Stimulated activated CD8-positive, alpha-beta memory T cell treated with anti-CD3 and anti-CD28 coated beads, Interleukin-15, amount 100 ng/mL, for 24 hours (primary cell): Measurements from ENCODE around the gene ARID5B.

Source experiments
- DNase-seq: peaks from one replicate; pipeline ENCODE4 v3.0.0-alpha.2; 2020; ENCODE audit warnings: low read depth

The ARID5B gene

DNA sequence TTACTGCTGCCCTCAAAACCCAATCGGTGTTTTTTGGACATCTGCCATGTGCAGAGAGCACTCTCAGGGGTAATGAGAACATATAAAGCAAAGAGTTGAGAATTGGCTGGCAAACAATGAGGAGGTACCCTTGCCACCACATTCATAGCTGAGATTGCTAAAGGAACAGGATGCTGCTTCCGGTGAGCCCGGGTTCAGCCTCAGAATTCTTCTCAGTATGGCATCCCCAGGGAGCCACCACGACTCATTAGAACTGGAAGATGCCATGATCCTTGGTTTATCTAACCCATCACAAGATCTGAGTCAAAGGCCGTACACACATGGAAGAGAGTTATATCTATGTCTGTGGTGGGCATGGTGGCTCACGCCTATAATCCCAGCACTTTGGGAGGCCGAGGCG, 174.4 kb downstream of the ARID5B start:
- no peak for DNase-seq

DNA sequence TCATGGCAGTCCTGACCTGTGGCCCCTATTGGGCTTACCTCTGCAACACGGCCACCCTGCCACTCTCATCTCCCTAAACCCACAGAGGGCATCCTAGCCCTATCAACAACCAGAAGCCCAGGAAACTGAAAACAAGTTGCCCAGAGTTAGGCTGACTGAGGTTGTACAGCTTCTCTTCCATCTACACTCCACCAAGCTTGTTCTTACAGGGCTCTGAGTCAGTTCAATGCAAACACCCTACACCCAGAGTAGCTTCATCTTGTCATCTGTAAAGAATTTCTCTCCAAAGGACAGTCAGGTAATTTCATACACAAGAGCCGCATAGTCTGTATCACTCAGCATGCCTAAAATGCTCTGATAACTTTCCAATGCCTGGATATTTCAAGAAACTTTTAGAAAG, 175.4 kb downstream of the ARID5B start:
- DNase-seq, result no peak

DNA sequence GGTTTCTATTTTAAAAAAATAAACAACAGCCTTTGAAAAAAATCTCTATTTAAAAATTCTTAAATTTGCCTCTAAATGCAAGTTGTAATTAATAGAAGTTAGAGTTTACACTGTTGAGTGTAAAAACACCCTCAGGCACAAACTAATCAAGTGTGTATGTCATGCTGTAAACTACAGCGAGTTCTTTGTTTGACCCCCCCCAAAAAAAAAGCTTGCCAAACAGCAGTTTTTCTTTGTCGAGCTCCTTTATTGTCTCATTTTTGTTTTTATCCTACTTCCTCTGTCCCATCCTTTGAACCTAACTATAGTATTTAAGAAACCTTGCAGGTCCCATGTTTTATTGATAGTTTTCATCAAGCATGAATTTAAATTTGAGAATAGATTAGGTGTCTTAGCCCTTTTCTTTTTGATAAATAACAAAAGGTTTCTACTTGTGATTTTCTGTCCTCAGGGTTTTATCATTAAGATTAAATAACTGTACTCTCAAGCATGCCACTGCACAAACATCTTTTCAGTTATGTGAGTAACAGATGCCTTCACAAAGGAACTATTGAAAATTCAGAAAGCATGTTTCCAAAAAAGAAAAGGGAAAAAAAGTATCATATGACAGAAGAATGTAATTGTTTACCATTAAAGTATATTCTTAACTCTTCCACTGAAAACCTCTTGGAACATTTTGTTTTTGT, 176.0 kb downstream of the ARID5B start:
- no peak for DNase-seq

DNA sequence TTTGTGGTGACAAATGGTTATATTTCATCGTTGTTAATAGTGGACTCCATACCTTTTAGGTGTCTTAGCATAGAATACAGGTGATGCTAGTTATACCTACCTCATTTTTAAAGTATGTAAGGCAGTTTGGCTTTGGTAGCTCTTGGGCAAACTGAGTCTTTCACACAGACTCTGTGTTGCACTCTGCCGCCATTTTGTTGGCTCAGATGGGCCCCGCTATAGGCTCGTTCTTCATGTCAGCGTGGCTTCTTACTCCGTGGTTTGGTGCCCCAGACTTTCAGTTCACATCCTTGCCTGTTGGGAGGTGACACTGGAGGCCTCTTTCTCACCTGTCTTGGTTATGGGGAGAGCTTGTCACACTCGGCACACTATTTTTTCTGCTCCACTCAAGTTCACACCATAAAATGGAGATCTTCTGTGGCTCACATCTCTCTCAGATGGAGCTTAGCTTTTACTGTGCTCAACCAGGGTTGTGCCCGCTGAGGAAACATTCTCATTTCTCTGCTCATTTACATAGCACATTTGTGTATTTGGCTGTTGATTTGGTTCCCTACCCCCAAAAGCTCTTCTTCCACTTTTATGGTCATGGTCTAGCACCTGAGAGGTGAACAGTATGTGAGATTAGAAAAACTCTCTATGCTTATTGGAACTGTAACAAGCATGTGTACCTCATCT, 178.5 kb downstream of the ARID5B start:
- DNase-seq, result no peak

DNA sequence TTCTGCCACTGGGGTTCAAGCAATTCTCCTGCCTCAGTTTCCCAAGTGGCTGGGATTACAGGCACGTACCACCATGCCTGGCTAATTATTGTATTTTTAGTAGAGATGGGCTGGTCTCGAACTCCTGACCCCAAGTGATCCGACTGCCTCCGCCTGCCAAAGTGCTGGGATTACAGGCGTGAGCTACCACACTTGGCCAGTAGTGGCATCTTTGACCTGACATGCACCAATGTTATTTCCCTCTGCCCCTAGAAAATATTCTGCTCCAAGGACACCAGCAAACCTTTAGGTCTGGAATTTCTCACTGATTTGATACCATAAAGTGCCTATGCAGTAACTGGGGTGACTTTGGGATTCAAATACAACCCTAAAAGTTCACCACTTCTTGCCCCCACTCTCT, 179.4 kb downstream of the ARID5B start:
- no peak for DNase-seq

DNA sequence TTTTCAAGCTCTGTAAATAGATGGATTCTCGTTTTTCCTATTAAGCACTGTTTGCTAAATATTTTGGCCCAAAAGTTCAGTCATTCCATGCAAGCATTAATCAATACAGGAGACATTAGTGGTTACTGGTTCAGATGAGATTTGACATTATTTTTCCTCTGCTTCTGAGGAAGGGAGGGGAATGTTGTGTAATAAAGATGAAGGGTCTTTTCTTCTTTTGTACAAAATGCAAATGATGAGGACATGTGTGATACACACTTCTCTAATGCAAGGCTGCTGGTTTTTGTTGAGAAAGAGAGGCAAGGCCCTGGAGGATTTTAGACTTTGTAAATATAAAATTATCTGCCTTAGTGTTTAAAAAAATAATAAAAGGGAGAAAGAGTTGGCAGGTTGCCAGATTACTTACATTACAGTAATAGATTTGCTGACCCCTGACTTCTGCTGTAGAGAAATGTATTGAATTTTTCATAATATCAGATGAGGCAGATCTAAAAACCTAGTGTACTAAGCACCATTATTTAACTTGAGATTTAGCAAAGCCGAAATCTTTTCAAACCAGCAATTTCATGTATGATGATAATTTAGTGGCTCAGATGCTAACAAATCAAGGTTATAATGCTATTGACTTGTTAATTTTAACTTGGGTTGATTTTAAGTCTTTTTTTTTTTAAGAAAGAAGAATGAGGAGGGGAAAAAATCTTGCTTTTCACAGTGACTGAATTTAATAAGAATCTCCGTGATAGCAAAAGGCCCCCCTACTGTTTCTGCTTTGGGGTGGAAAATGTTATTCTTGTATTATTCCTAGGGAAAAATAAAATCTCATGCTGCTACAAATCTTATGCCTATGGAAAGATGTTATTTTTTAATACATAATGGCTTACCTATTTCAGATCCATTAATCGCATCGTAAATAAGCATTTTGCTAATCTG, 180.1 kb downstream of the ARID5B start:
- DNase-seq, result no peak

DNA sequence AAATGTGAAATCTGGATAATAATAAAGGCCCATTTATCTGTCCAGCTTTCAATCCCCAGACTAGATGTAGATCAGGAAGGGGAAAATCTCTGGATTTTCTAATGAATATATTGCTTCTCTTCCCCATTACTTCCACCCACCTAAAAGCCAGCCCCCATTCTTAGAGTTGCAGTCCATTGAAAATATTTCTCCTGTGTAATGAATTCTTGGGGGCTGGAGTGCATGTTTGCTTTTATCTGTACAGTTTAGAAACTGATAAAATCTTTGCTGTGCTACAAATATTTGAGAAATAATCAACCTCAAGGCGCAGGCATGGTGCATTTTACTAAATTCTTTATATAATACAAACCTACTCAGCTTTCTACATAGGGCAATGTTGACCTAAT, 180.8 kb downstream of the ARID5B start:
- no peak for DNase-seq

DNA sequence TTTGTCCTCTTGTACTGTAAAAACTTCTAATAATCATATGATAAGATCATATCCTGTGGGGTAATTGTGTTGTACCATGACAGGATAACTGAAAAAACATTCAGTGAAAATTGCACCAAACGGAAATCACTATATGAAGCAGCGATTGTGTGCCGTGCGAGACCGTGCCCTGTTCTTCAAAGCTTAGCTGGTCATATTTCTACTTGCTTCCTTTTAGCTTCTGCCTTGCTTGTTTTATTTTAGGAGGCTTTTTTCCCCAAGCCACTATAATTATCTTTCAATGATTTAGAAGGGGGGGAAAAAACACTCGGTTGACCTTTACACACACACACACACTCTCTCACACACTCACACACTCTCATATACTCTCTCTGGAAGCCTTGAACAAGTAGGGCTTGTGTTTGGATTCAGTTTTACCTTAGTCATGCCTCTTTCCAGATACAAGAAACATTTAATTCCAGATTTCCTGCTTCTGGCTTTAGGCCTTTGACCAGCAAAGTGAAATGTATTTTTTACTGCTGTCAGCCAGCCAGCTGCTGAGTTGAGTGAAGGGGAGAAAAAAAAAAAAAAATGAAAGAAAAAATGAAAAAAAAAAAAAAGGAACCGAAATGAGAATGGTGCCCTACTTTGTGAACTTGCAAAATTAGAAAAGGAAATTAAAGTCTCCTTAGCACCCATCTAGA, 181.4 kb downstream of the ARID5B start:
- no peak for DNase-seq

DNA sequence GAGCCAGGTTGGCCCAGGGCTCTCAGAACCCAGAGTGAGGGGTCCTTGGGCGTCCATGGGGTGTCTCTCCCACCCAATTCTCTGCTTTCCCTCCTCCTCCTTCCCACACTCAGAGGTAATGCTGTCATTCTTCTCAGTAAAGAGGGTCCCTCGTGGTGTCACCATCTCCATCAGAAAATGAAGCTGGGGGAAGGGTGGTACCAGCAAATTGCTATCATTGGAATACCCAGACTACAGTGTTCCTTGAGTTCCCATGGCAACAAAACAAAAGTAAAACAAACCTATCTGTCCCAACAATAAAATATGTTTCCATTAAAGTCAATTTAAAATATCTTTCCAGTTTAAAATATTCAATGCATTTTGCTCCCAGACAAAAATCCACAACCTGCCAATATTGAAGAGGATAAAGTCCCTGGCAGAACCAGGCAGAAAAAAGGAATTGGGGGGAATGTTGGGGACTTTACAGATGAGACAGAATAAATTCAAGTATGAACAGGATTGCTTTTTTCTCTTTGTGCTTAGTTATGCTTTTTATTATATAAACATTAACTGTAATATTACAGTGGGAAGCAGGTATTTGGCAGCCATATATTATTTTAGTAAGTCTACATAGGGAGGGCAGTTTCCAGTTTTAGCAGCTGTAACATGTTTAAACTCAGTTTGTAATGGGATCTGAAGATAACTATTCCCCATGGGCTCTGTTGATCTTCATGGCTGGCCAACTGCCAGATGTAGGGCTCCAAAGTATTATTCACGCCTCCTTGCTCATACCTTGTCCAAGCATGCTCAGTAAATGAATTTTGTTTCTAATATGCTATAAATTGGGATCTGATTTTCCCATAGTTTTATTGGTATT, 182.1 kb downstream of the ARID5B start:
- DNase-seq, result no peak

DNA sequence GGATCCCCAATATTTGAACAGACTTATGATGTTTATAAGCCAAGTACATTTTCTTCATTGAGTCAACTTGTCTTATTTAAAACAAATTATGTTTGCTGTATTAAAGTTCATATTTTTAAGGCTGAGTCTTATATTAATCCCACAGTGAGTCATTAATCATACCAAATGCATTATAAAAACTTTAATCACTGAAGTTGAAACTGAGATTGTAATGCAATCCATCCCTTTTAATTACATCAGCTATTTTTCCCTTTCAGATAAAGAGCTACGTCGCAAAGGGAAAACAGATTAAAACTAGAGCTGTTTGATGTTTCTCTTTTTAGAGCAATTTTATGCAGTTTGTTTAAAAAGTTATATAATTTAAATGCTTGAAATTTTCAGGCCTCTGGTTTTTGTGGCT, 183.0 kb downstream of the ARID5B start:
- DNase-seq, result no peak

DNA sequence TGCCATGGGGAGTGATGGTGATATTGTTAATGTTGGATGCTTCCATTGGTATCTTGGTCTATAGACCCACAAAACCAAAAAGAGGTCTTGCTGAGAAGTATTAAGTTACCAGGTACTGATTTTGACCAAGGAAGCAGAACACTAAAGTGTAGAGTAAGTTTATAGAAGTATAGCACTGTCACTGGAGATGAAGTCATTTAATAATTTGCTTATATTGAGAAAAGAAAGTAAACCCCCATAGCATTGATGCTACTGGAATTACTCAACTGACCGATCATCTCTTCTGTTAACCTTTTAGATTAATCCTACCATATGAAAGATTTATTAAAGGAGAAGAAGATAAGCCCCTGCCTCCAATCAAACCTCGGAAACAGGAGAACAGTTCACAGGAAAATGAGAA, 183.9 kb downstream of the ARID5B start:
- DNase-seq, result no peak

DNA sequence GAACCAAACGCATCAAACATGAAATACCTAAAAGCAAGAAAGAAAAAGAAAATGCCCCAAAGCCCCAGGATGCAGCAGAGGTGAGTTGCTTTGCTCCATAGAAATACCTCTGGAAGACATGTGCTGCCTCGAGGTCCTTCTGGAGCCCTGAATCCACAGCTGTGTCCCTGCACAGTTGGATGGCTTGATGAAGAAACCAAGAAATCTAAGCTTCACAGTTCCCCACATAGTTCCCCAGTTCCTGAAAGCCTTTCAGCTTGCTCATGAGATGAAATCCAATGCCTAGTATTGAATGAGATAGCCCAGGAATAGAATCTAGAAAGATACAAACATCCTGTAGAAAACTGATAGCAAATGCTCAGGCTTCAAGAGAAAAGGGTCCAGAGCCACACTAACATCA, 184.3 kb downstream of the ARID5B start:
- no peak for DNase-seq

DNA sequence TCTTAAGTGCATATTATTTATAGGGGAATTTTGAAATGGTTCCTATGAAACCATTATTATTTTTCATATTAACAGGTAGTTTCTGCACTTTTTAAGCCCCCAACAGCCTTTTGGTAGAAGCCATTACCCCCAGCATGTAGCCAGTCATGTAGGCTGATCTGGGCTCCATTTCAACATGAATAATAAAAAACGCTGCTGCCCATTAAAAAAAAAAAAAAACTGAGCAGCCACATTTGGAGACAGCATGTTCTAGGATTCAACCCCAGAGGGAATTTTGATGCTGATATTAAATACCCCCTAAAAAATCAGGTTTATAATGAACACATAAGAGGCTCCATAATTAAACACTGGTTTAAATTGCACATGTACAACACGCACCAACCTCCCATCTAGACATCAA, 185.8 kb downstream of the ARID5B start:
- DNase-seq, result no peak

DNA sequence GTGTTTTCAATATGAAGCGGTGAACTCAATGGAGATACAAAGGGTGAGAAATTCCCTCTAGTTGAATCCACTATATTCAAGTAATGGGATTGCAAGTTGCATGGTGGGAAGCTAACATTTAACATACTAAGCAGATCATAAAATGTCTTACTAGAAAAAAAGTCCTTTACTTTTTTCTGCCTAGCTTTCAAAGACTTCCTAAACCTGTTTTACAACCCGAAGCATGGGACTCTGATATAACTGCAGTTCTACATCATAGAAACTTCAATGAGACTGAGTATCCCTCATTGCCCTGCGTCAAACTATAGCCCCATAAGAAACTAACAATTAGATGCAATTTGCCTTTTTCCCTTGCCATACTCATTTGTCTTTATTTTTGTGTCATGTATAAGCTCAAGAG, 187.3 kb downstream of the ARID5B start:
- no peak for DNase-seq

DNA sequence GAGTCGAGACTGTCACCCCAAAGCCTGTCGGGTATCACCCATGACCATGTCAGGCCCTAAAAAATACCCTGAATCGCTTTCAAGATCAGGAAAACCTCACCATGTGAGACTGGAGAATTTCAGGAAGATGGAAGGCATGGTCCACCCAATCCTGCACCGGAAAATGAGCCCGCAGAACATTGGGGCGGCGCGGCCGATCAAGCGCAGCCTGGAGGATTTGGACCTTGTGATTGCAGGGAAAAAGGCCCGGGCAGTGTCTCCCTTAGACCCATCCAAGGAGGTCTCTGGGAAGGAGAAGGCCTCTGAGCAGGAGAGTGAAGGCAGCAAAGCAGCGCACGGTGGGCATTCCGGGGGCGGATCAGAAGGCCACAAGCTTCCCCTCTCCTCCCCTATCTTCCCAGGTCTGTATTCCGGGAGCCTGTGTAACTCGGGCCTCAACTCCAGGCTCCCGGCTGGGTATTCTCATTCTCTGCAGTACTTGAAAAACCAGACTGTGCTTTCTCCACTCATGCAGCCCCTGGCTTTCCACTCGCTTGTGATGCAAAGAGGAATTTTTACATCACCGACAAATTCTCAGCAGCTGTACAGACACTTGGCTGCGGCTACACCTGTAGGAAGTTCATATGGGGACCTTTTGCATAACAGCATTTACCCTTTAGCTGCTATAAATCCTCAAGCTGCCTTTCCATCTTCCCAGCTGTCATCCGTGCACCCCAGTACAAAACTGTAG, 191.0 kb downstream of the ARID5B start:
- no peak for DNase-seq

DNA sequence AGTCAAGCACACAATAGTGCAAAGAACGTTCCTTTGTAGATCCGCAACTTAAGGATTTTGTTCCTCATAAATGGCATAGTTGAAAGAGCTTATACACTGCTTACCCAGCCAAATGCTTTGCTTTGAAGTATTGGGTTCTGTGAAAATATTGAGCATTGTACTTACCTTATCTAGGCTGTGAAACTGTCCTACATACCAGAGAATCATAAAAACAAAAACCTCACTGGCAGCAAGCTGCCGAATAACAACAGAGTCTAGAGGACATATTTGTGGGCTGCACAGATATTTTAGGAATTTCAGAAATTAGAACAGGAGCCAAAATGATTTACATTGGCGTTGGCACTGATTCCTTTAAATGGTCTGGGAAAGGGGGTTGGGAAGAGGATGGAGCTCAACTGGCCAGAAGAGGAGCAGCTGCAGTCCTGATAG, 192.4 kb downstream of the ARID5B start:
- no peak for DNase-seq

DNA sequence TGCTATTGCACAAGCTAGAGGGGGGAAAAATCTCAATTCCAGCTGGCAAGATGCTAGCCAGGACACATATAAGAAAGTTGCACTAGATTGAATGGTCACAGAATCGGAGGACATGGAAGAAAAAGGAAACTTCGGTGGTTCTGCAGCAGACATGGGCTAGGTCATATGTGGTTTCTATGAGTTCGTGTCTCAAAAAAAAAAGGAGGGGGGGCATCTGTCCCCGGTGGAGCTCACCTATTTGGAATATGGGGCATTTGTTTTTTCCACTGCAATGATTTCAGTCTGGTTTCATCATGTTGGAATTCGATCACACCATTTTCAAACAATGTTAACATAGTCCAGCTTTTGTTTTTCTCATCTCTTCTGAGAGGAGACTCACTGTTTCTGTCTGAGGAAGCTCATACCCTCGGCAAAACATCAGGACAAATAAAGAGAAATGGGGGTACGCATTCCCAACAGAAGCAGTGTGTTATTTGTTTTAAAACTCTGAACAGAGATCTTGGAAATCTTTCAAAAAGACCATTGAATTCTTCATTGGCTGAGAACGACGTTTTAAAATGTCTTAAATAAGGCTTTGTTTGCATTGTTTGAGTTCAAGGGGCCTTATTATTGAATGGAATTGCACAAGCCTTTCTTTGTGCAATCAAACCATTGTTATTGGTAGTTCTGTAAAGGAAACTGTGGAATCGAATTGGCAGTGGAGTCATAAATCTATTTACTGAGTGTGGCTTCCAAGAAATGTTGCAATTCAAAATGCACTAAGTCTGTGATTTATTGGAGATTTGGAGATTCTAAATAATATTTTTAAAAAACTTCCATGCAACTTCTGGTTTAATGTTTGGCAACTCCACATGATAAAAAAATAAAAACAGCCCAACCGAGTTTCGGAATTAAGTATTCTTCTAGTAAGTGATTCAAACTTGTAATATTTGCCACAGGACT, 194.0 kb downstream of the ARID5B start:
- no peak for DNase-seq

DNA sequence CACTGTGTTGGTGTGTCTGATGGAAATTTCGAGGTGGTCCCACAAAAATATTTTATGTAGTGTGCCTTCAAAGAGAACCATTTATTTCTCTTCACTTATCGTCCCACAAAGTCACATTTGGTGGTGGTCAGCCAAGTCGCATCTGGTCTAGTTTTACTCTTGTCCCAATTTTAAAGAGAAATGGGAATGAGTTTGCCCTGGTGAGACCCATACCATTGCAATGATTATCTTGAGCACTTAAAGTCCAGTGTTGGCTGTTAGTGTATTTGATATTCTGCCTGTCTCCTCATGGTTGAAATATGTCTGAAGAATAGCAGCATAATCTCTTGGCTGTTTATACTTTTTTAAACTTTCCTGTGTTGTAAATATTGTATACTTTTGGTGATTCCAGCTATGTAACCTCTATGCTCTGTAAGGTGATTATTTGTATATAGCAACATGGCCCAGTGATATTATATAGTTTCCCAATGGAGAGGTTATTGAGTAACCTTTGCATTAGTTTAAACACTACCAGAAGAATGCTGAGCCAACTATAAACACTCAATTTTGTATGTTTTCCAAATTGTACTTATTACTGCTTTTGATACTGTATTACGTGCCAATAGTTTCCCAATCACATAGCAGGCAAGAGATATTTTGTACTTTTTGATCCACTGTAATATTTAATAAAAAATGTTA, 194.9 kb downstream of the ARID5B start:
- no peak for DNase-seq
